COLO829 (cell line): Measurements from ENCODE around the gene ERC2.

Source experiments
- DNase-seq: peaks from one replicate; pipeline ENCODE4 v3.0.0; 2012; ENCODE audit warnings: low spot score

ERC2 gene

DNA sequence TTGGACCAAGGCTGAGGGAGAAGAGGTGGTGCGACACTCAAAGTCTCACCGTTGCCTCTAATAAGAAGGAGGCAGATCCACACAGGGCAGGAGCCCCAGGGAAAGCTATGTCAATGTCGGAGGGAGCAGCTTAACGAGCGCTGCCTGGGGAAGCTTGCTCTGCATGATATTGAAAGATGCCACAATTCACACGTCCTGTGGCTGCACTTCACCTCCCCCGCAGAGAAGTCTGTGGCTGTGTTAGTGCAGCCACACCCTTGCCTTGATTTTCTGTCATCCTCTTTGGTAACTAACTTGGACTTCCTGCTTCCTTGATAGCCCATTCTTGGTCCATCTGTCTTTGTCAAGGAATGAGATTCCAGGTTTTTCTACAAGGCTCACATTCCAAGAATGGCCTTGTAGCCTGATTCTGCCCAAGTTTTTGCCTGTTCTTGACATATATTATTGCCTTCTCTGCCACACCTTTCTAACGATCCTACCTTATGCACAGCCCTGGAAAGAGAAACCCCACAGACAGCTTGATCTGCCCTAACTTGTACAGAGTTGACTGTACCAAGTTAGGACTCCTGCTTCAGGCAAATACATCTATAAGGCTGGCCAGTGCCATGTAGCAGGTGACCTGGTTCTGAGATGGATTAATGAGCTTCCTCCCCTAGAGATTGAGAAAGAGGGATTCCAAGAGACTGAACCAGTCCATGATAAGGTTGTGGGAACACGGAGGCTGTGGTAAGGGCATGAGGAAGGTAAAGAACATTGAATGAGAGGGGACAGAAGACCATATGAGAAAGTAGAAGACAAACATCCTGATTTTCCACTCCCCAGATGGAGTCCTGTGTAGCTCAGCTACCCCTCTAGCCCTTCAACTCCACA, 828.1 kb downstream of the ERC2 start:
- no peak for DNase-seq

DNA sequence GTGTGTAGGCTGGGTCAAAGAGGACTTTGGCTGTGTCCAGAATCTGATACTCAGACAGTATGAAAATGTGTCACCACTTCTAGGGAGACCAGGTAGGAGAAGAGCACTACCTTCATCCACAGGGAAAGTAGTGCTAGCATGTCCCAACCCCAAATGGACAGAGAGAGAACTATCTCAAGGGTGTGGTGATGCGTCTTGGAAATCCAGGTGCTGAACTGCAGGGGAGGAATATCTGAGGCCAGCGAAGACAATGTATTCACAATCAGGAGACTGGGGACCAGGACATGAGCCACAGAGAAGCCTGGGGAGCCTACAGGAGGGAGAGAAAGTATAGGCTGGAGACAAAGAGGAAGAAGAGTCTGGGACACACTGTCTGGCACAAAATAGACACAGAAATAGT, 829.1 kb downstream of the ERC2 start:
- no peak for DNase-seq

DNA sequence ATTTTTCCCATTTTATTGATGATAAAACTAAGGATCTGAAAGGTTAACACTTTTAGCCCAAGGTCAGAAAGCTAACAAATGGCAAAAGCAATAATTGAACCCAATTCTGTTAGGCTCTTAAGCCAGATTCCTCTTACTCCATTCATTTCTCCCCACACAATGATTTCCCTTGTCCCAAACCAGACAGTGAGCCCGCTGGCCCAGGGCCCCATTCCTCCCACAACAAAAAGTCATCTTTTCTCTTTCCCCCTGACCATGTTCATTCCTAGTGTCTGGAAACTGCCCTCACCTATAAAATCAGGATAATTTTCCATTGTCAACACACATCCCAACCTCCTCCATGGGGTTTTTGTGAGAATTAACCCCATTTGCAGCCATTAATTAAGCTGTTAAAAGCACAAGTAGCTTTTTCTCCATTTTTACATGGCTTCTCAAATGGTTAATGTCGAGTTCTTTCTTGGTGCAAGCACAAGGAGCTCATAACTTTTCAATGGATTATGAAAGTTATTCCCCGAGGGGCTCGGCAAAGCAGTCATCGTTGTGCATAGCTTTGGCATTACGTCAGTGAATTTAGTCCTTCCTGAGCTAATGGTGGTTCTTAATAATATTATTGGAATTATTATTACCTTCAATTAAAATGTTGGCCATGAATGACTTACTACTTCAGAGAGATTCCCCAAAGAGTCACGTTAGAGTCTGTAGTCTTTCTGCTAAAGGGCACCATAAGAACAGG, 830.2 kb downstream of the ERC2 start:
- DNase-seq, result no peak

DNA sequence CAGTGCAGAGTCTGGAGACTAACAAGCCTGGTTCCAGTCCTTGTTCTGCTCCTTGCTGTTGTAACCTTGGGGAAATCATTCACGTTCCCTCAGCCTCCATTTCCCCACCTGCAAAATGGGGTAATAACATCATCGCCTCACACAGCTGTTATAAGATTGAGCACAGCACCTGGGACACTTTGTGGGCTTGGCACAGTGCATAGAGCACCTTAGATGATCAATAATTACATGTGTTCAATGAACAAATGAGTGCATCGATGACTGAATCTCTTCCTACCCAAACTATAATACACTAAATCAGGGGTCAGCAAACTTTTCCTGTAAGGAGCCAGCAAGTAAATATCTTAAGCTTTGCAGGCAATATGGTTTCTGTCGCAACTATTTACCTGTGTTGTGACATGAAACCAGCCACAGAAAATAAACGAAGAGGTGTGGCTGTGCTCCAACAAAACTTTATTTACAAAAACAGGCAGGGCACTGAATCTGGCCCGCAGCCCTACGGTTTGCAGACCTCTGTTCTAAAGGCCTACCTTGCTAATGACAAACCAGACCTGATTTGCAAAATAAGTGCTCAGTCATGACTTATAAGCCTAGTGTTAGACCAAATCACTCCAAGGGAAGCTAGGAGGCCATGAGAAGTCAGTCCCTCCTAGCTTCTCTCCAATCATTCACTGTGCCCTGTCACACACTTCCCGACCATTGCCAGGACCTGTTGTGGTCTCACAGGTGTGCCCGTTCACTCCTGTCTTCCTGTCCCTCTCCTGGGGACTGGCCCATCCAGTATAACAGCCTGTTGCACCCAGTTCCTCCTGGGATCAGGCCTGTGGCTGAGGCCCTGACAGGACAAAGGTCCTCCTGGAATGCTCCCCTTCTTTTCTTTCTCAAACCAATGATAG, 831.7 kb downstream of the ERC2 start:
- DNase-seq, result no peak

DNA sequence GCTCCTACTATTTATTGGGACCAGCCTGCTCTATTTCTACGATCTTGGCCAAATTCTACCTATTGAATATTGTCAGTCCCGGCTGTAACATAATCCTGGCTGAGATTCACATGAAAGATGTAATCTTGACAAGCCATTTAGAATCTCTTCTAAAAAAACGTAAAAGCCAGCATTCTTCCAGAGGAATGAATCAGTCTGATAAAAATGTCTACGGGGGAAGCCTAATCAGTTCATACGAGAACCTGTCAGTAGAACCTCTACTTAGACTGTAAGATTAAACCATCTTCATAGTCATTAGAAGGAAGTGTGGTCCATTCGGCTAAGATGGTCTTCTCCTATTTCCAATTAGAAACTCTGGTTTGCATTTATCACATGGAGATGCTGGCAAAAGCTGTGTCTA, 833.9 kb downstream of the ERC2 start:
- DNase-seq, result no peak

DNA sequence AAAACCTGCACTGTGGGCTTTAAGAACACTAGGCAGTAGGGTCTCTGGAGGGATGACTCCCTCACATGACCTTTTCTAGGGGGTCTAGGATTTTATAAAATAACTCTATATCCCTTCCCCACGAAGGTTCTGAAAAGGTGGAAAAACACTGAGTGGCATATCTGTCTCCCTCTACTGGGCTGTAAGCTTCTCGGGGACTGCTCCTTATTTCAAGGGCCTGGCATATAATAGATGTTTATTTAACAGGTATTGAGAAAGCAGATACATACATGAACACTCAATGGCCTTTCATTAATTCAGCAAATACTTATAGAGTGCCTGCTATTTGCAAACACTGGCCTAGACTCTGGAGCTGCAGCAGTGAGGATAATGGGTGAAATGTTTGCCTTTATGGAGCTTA, 834.9 kb downstream of the ERC2 start:
- DNase-seq, result no peak

- no peak for DNase-seq
Measured at GRCh38 chr3:55631766-55632331, 836.4 kb downstream of the ERC2 start.

DNA sequence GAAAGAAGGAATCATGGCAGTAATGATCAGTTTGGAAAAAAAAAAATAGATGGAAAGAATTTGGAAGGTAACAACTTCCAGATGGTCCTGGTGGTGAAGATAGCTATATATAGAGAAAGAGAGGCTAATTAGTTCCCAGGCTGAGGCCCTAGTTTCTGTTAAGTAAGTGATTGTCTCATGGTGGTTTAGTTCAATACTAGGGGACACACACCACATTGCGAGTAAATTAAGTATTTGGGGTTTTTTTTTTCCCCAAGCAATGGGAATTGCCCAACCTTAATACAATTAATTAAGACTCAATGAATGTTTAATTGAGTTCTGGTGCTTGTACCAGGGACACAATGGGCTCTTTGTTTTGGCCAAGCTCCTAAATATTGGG, 837.4 kb downstream of the ERC2 start:
- DNase-seq, result no peak

- no peak for DNase-seq
Measured at GRCh38 chr3:55630280-55630920, 837.9 kb downstream of the ERC2 start.

DNA sequence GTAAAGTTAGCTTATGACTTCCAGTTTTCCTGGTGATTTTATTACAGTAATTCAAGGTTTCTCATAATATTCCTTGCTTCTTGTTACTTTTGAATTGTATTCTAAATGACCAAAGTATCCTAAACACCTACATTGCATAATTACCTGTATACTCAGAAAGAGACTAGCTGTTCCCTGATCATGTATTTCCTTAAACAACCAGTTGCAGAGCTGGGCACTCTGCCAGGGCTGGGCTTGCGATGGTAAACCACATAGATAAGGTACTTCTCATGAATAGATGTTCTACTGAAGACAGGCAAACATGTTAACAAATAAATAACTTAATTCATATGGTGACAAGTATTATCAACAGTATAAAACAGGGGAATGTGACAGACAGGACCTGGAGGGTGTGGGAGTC, 838.8 kb downstream of the ERC2 start:
- DNase-seq, result no peak

GRCh38 chr3:55626279-55626665, 842.0 kb downstream of the ERC2 start:
- DNase-seq, result no peak

- no peak for DNase-seq
Measured at GRCh38 chr3:55624238-55624637, 844.0 kb downstream of the ERC2 start.

GRCh38 chr3:55623786-55624185, 844.5 kb downstream of the ERC2 start:
- DNase-seq, result no peak

GRCh38 chr3:55622733-55623132, 845.5 kb downstream of the ERC2 start:
- no peak for DNase-seq

- no peak for DNase-seq
Measured at GRCh38 chr3:55622116-55622515, 846.2 kb downstream of the ERC2 start.

DNA sequence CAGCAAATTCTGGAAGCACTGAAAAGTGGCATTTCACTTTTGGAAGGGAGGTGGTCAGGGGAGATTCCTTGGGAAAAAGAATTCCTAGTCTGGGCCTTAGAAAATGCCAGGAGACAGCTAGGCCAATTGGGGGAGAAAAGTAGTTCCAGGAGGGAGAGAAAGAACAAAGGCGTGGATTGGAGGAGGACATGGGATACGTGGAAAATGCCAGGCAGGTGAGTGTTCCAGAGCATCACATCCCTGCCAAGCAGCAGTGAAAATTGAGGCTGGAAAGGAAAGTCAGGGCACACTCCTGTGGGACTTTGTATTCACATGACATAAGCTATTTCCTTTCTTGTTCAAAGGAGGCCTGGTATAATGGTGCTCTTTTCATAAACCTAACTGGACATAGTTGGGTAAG, 846.6 kb downstream of the ERC2 start:
- no peak for DNase-seq

- DNase-seq, result no peak
Measured at GRCh38 chr3:55621026-55621422, 847.2 kb downstream of the ERC2 start.

DNA sequence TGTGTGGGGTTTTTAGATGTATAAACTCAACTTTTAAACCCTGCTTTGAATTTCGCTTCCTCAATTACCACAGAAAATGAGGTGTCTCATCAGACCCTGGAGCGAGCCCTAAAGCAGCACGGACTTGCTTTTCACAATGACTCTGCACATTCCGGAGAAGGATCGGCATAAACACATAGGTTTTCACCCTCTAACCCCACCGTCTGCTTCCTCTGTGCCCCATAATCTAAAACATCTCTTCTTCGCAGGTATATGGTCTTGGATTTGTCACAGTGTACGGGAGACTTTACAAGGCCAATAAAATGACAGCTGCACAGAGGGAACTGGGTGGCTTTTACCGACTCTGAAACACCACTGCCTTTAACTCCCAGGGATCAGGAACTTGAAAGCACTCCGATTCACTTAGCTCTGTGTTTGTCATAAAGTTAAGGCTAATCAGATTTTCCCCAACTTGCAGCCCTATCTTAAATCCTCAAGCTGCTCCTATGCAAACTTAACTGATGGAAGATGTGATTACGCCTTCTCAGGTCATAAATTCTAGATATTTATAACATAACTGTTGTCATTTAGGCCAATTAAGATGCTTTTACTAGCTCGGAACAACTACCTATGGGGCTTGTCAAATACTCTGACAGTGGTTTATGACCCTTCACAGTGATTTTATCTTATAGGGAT, 847.8 kb downstream of the ERC2 start:
- no peak for DNase-seq

DNA sequence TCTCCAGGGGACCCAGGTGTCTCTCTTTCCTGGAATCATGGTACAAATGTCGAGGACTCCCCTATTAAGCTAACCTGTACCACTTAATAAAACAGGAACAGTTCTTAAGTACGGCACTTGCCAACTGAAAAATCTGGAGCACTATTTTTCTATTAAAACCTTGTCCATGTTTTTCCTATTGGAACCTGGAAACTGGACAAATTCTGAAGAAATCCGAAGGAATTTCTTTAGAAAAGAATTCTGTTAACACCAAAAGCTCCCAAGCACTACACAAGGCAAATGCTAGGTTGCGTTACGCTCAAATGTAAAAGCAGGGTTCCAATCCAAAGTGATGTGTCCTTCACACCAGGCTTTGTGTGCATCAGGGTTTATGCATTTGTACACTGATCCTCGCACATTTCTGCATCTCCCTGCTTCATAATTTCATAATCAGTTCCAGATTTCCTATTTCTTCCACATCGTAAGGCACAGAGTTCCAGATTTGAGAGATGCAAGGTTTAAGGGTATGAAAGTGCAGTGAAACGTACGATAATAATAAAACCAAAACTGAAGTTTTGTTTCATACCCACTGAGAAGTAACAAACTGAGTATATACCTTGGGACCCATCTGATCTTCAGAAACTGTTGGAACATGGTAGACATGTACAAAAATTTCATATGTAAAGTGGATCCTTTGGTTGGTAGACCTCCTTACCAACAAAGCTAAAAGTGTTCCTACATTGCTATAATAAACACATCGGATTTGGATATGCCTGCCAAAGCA, 849.0 kb downstream of the ERC2 start:
- DNase-seq, result no peak

- no peak for DNase-seq
Measured at GRCh38 chr3:55617385-55617784, 850.9 kb downstream of the ERC2 start.
